Stimulated activated CD4-positive, alpha-beta T cell treated with anti-CD3 and anti-CD28 coated beads, Interleukin-1b, Interleukin-23, amount 100 ng/mL, for 1 hour (primary cell): ENCODE measurements around the gene GADD45GIP1.
"Not testable (repeated sequence)": the region's sequence is repeated elsewhere in the genome, so short reads cannot be mapped to it uniquely, and the experiment has no call there.

Experiments
- DNase-seq, 2 donors: peaks; one replicate each; pipeline ENCODE4 v3.0.0-alpha.2; 2020; ENCODE audit warnings: low read depth in 2 of 2

Gene GADD45GIP1

GRCh38 chr19:12939975-12940423 is 17.0 kb downstream of the GADD45GIP1 start:
- DNase-seq, result no peak

GRCh38 chr19:12938779-12939601 is 18.0 kb downstream of the GADD45GIP1 start:
- DNase-seq, result no peak

GRCh38 chr19:12937927-12938778 is 18.9 kb downstream of the GADD45GIP1 start, which contains the start of gene CALR:
TSS of gene CALR (plus strand) at chr19:12938609. CDS start at chr19:12938680, 71 bp downstream.
- peak; percentile 96 to 97 for DNase-seq

- no peak for DNase-seq
Measured at GRCh38 chr19:12937093-12937926, 19.7 kb downstream of the GADD45GIP1 start.

- no peak for DNase-seq
Measured at GRCh38 chr19:12936582-12936981, 20.4 kb downstream of the GADD45GIP1 start.

- no peak for DNase-seq
Measured at GRCh38 chr19:12935071-12935470, 22.0 kb downstream of the GADD45GIP1 start.

- DNase-seq, result peak; percentile 73 to 82
Measured at GRCh38 chr19:12933287-12934072, 23.5 kb downstream of the GADD45GIP1 start, which contains the start of gene FARSA. TSS of gene FARSA (minus strand) at chr19:12933711. CDS start at chr19:12933696, 15 bp downstream.

- no peak for DNase-seq
Measured at GRCh38 chr19:12932392-12933286, 24.4 kb downstream of the GADD45GIP1 start.

- no peak for DNase-seq
Measured at GRCh38 chr19:12930002-12930645, 26.9 kb downstream of the GADD45GIP1 start.

GRCh38 chr19:12924621-12925310 is 32.3 kb downstream of the GADD45GIP1 start:
- no peak for DNase-seq

- DNase-seq, result no peak
Measured at GRCh38 chr19:12922959-12923358, 34.1 kb downstream of the GADD45GIP1 start.

GRCh38 chr19:12921047-12921446 is 36.0 kb downstream of the GADD45GIP1 start:
- no peak for DNase-seq

GRCh38 chr19:12918253-12918652 is 38.8 kb downstream of the GADD45GIP1 start:
- no peak for DNase-seq

GRCh38 chr19:12915860-12916259 is 41.2 kb downstream of the GADD45GIP1 start:
- DNase-seq, result not testable (repeated sequence)

GRCh38 chr19:12913851-12914690 is 43.0 kb downstream of the GADD45GIP1 start:
- no peak for DNase-seq

- DNase-seq, result no peak
Measured at GRCh38 chr19:12913011-12913561, 43.9 kb downstream of the GADD45GIP1 start.

GRCh38 chr19:12912571-12912970 is 44.5 kb downstream of the GADD45GIP1 start:
- DNase-seq, result no peak
